H1 (cell line): ENCODE results near the gene SFN. TPM values are rescaled to one million over a fixed set of nuclear protein-coding genes. Genes with fewer than 3 reads are reported as not detected.

ENCODE experiments used
- CTCF ChIA-PET: fragments of 300-600 bp; sonication (Branson Sonifier 250); formaldehyde crosslinking; loops from one replicate; lab custom pipeline; 2021; ENCODE audit not compliant: partially characterized antibody; lab: Charles Lee
- POLR2A ChIA-PET: fragments of 300-600 bp; sonication (Branson Sonifier 250); formaldehyde crosslinking; loops from one replicate; lab custom pipeline; 2021; ENCODE audit warnings: inconsistent platforms; ENCODE audit not compliant: partially characterized antibody; lab: Charles Lee
- DNase-seq, 2 experiments: peaks; one replicate each; pipeline versions ENCODE4 v3.0.0 to v3.0.0-alpha.2; 2010 to 2022; ENCODE audit warnings: low spot score in 2 of 2, low read depth in 1 of 2, mixed read lengths in 1 of 2
- FAIRE-seq: peaks from 2 replicates; lab custom pipeline; 2011; peaks lifted over from hg19 to GRCh38; lab: Jason Lieb, UNC
- H2AFZ ChIP-seq: 2 replicates; pipeline ENCODE4 v1.8.1; 2012; ENCODE audit warnings: low read length, inconsistent platforms
- H2AK5ac ChIP-seq: 2 replicates; pipeline ENCODE4 v1.6.1; 2013; ENCODE audit warnings: low read depth, low read length
- H2BK120ac ChIP-seq: replicated peaks from 2 replicates; pipeline ENCODE3; 2013; ENCODE audit warnings: low read depth, low read length, inconsistent platforms
- H2BK12ac ChIP-seq: 2 replicates; pipeline ENCODE4 v1.6.1; 2013; ENCODE audit warnings: low read depth, low read length
- H2BK15ac ChIP-seq: 2 replicates; pipeline ENCODE4 v1.6.1; 2013; ENCODE audit warnings: low read length
- H2BK20ac ChIP-seq: 2 replicates; pipeline ENCODE4 v1.6.1; 2013; ENCODE audit warnings: low read length
- H2BK5ac ChIP-seq: 2 replicates; pipeline ENCODE4 v1.6.1; 2013; ENCODE audit warnings: low read depth, low read length
- H3K14ac ChIP-seq: 2 replicates; pipeline ENCODE4 v1.6.1; 2013; ENCODE audit warnings: inconsistent platforms; ENCODE audit not compliant: insufficient read length
- H3K18ac ChIP-seq: 2 replicates; pipeline ENCODE4 v1.6.1; 2013; ENCODE audit warnings: low read length; ENCODE audit errors: extremely low read depth
- H3K23ac ChIP-seq: 2 replicates; pipeline ENCODE4 v1.6.1; 2013; ENCODE audit warnings: inconsistent platforms; ENCODE audit not compliant: insufficient read length
- H3K23me2 ChIP-seq: 2 replicates; pipeline ENCODE4 v1.6.1; 2013; ENCODE audit warnings: low read depth, low read length
- H3K27ac ChIP-seq: 2 replicates; pipeline ENCODE4 v1.6.1; 2011; ENCODE audit warnings: low read depth, low read length, inconsistent platforms
- H3K27me3 ChIP-seq, 4 experiments: replicated peaks in 1 of 4; 1 replicate in 1 of 4; 2 replicates in 3 of 4; pipeline versions ENCODE4 v1.6.1 to v1.8.1; 2011 to 2013; ENCODE audit warnings: low read length in 3 of 4, mild to moderate bottlenecking in 3 of 4, inconsistent platforms in 2 of 4, mixed read lengths in 2 of 4, moderate library complexity in 1 of 4; ENCODE audit not compliant: control insufficient read depth in 3 of 4, insufficient read depth in 3 of 4; ENCODE audit errors: extremely low read depth in 1 of 4
- H3K36me3 ChIP-seq, 4 experiments: 2 replicates each; pipeline versions ENCODE4 v1.6.1 to v1.8.1; 2011 to 2013; ENCODE audit warnings: mild to moderate bottlenecking in 4 of 4, low read length in 3 of 4, moderate library complexity in 2 of 4, control low read depth in 1 of 4, inconsistent platforms in 1 of 4; ENCODE audit not compliant: insufficient read depth in 4 of 4, control insufficient read depth in 2 of 4
- H3K4ac ChIP-seq: replicated peaks from 2 replicates; pipeline ENCODE3; 2013; ENCODE audit warnings: low read length, low read depth, mixed read lengths, inconsistent platforms; ENCODE audit not compliant: insufficient read length
- H3K4me1 ChIP-seq, 4 experiments: replicated peaks in 1 of 4; 1 replicate in 1 of 4; 2 replicates in 3 of 4; pipeline versions ENCODE4 v1.6.1 to v1.8.1; 2011 to 2013; ENCODE audit warnings: low read length in 3 of 4, inconsistent platforms in 2 of 4, mixed read lengths in 1 of 4; ENCODE audit not compliant: insufficient read depth in 4 of 4, control insufficient read depth in 3 of 4
- H3K4me2 ChIP-seq, 2 experiments: 2 replicates each; pipeline versions ENCODE4 v1.6.1 to v1.8.1; 2011 to 2013; ENCODE audit warnings: low read depth in 2 of 2, low read length in 2 of 2, control low read depth in 1 of 2, inconsistent platforms in 1 of 2, mild to moderate bottlenecking in 1 of 2; ENCODE audit not compliant: insufficient read depth in 1 of 2
- H3K4me3 ChIP-seq, 4 experiments: fragments of 200-600, 300-600 bp in 1 of 4; sonication (generic), shearing (Covaris generic), sonication (Bioruptor Twin) in 1 of 4; 2 replicates each; pipeline versions ENCODE4 v1.5.1 to v1.8.1; 2011 to 2016; ENCODE audit warnings: low read length in 4 of 4, low read depth in 3 of 4, control low read depth in 2 of 4, inconsistent platforms in 2 of 4, mild to moderate bottlenecking in 2 of 4, mixed read lengths in 1 of 4, moderate library complexity in 1 of 4; ENCODE audit not compliant: insufficient read depth in 2 of 4; ENCODE audit errors: extremely low read depth in 1 of 4
- H3K56ac ChIP-seq: replicated peaks from 2 replicates; pipeline ENCODE3; 2013; ENCODE audit warnings: low read depth, mild to moderate bottlenecking, mixed read lengths, low read length, inconsistent platforms; ENCODE audit not compliant: insufficient read length
- H3K79me1 ChIP-seq: 2 replicates; pipeline ENCODE4 v1.6.1; 2013; ENCODE audit warnings: low read depth, low read length, control low read depth
- H3K79me2 ChIP-seq, 2 experiments: 2 replicates each; pipeline versions ENCODE4 v1.6.1 to v1.8.1; 2012 to 2013; ENCODE audit warnings: low read length in 2 of 2, mild to moderate bottlenecking in 2 of 2, inconsistent platforms in 1 of 2; ENCODE audit not compliant: insufficient read depth in 2 of 2, control insufficient read depth in 1 of 2
- H3K9ac ChIP-seq, 4 experiments: replicated peaks in 1 of 4; 1 replicate in 1 of 4; 2 replicates in 3 of 4; pipeline versions ENCODE4 v1.6.1 to v1.8.1; 2011 to 2013; ENCODE audit warnings: low read depth in 3 of 4, low read length in 3 of 4, control low read depth in 2 of 4, mild to moderate bottlenecking in 2 of 4, moderate library complexity in 2 of 4, inconsistent platforms in 1 of 4; ENCODE audit errors: extremely low read depth in 1 of 4
- H3K9me3 ChIP-seq, 2 experiments: 2 replicates each; pipeline versions ENCODE4 v1.6.1 to v1.8.1; 2012 to 2013; ENCODE audit warnings: mild to moderate bottlenecking in 2 of 2, moderate library complexity in 2 of 2, control low read depth in 1 of 2, inconsistent platforms in 1 of 2, low read depth in 1 of 2, low read length in 1 of 2, mixed read lengths in 1 of 2; ENCODE audit not compliant: insufficient read depth in 2 of 2
- H4K20me1 ChIP-seq, 2 experiments: replicated peaks in 1 of 2; 2 replicates each; pipeline versions ENCODE3 to v1.8.1; 2011 to 2013; ENCODE audit warnings: inconsistent platforms in 2 of 2, low read length in 2 of 2, mild to moderate bottlenecking in 1 of 2; ENCODE audit not compliant: insufficient read depth in 2 of 2, control insufficient read depth in 1 of 2
- H4K5ac ChIP-seq: 2 replicates; pipeline ENCODE4 v1.6.1; 2013; ENCODE audit warnings: low read length, low read depth, mixed read lengths, inconsistent platforms; ENCODE audit not compliant: insufficient read length
- H4K8ac ChIP-seq: 2 replicates; pipeline ENCODE4 v1.8.0; 2013; ENCODE audit warnings: mild to moderate bottlenecking, moderate library complexity, low read length, inconsistent platforms; ENCODE audit not compliant: insufficient read depth; ENCODE audit errors: extremely low read depth
- H4K91ac ChIP-seq: replicated peaks from 2 replicates; pipeline ENCODE3; 2013; ENCODE audit warnings: low read length, mixed read lengths, inconsistent platforms; ENCODE audit not compliant: insufficient read length
- CTCF ChIP-seq, 3 experiments: IDR thresholded peaks; 1 replicate in 2 of 3; 2 replicates in 1 of 3; pipeline versions ENCODE4 v1.5.1 to v1.6.1; 2011; ENCODE audit warnings: low read length in 3 of 3, mild to moderate bottlenecking in 3 of 3, inconsistent platforms in 2 of 3, low read depth in 1 of 3, moderate library complexity in 1 of 3; ENCODE audit not compliant: insufficient read depth in 1 of 3; ENCODE audit errors: control extremely low read depth in 1 of 3
- YY1 ChIP-seq: IDR thresholded peaks from 2 replicates; pipeline ENCODE4 v1.6.1; 2011; ENCODE audit warnings: low read depth, mild to moderate bottlenecking, low read length
- WGBS, 2 experiments: shearing (Covaris generic) in 1 of 2; methylation state at CpG; one replicate each; pipeline versions ENCODE4 v1.1.6 to v1.1.7; 2013 to 2015; ENCODE audit warnings: low lambda C conversion rate in 2 of 2, mixed read lengths in 2 of 2, inconsistent platforms in 1 of 2, low coverage in 1 of 2, missing lambda C conversion rate in 1 of 2; ENCODE audit not compliant: insufficient replicate concordance in 2 of 2, insufficient coverage in 1 of 2, insufficient read length in 1 of 2; ENCODE audit errors: extremely low coverage in 1 of 2, missing lambda C conversion rate in 1 of 2; 5-methylcytosine and 5-hydroxymethylcytosine counted together
- polyA plus RNA-seq, 7 experiments: library from polyadenylated mRNA; depleted of rRNA in 3 of 7; stranded (reverse) in 5 of 7; unstranded in 2 of 7; fragments of >200 nt in 5 of 7; fragments of 200-250 nt in 2 of 7; gene quantifications; 1 replicate in 5 of 7; 2 replicates in 1 of 7; 4 replicates in 1 of 7; pipeline versions ENCODE4 v1.2.1 to v1.2.3, GENCODE V29; 2011 to 2013; ENCODE audit warnings: missing spikeins in 2 of 7, mixed read lengths in 2 of 7
- total RNA-seq: library from RNA; stranded (reverse); fragmentation: NEBNext Ultra II Directional; extraction: Animal tissue kit (Norgen Biotek cat#: 25700); gene quantifications from 2 replicates; pipeline ENCODE4 v1.2.1, GENCODE V29; 2021

The SFN gene
- total and polyA plus RNA-seq, 2 of the 8 experiments (the other 6 are each of a cell fraction or from before 2014, with no cell fraction given): 3.3 to 3.9 TPM

- Histone ChIP-seq H4K8ac (peak overlapping the region; percentile 3), H3K23me2 (no peaks in the 10 kb centered on the region), H3K23ac (no peak overlapping the region), H3K9ac (no peak overlapping the region; a peak in 1 of 7 replicates), H3K27me3 (no peaks in the 10 kb centered on the region; a peak in 1 of 7 replicates), H2BK12ac (no peak overlapping the region), H2AFZ (no peak overlapping the region), H3K14ac (no peak overlapping the region), H3K27ac (no peak overlapping the region), H4K91ac (no peak overlapping the region), H3K36me3 (peaks cover 0 to 7% (median 2%) of the 10 kb centered on the region in 4 experiments; a peak in 5 of 8 replicates), H4K5ac (no peak overlapping the region), H3K79me2 (no peaks in the 10 kb centered on the region), H3K18ac (no peak overlapping the region), H2BK5ac (no peak overlapping the region), H3K4ac (no peak overlapping the region), H3K4me2 (no peak overlapping the region), H3K4me3 (no peak overlapping the region), H2BK120ac (no peak overlapping the region), H2AK5ac (no peak overlapping the region), H3K4me1 (peaks cover 0 to 10% (median 6%) of the 10 kb centered on the region in 4 experiments; a peak in 6 of 7 replicates), H4K20me1 (peaks cover 0 to 5% of the 10 kb centered on the region in 2 experiments), H3K9me3 (no peaks in the 10 kb centered on the region), H3K56ac (no peak overlapping the region), H2BK20ac (no peak overlapping the region), H3K79me1 (no peaks in the 10 kb centered on the region), H2BK15ac (no peak overlapping the region)
- WGBS, 2 experiments: 90% methylated on average over 21 of the region's 21 CpGs; no CpG with 5 or more reads in 1 of the 2 experiments
- FAIRE-seq: no peak
- TF ChIP-seq CTCF (IDR thresholded peaks at IDR 0.05; ENCODE audit: control extremely low read depth in 1 of 3, insufficient read depth in 1 of 3, low read depth in 1 of 3, low read length in 3 of 3) (peak in 1 of 3 experiments; percentile 0; a peak in 1 of 4 replicates), YY1 (no peak)
- POLR2A ChIA-PET: interaction anchor here (0.7 to 2.8 kb wide), 9 partner anchors 9 to 385 kb away, joined by 3 to 8 read pairs (median 5); partner anchors contain the start of genes GPN2 and HMGN2
- CTCF ChIA-PET: interaction anchor here (0.5 to 22.8 kb wide), 11 partner anchors 23 to 1118 kb away, joined by 3 to 547 read pairs (median 7); partner anchors contain the start of gene GPN2
- DNase-seq: no peak
Observed at GRCh38 chr1:26856604-26857469, 6.1 kb upstream of the SFN start.
